Stimulated activated naive CD8-positive, alpha-beta T cell treated with anti-CD3 and anti-CD28 coated beads, Interleukin-15, amount 100 ng/mL, for 72 hours (primary cell): ENCODE measurements around the gene ANKRD33B.
"Not testable (repeated sequence)": the region's sequence is repeated elsewhere in the genome, so short reads cannot be mapped to it uniquely, and the experiment has no call there.

Experiments used
- ATAC-seq: fragments of 150-1000 bp; cut with Tn5 transposase; 2 replicates; pipeline ENCODE4 v1.10.0; 2021; ENCODE audit warnings: mild to moderate bottlenecking, moderate library complexity
- DNase-seq, 2 donors: peaks; one replicate each; pipeline ENCODE4 v3.0.0; 2021 to 2022
- H3K27ac Mint-ChIP-seq, 2 donors: one replicate each; pipeline ENCODE4 v1.8.0; 2022; ENCODE audit warnings: mild to moderate bottlenecking in 2 of 2, mixed read lengths in 2 of 2, moderate library complexity in 2 of 2
- H3K27me3 Mint-ChIP-seq: one replicate; pipeline ENCODE4 v1.8.0; 2022; ENCODE audit warnings: mixed read lengths
- H3K4me1 Mint-ChIP-seq: one replicate; pipeline ENCODE4 v1.8.0; 2022; ENCODE audit warnings: mild to moderate bottlenecking, mixed read lengths
- H3K4me3 Mint-ChIP-seq, 2 donors: one replicate each; pipeline ENCODE4 v1.8.0; 2022; ENCODE audit warnings: mild to moderate bottlenecking in 2 of 2, mixed read lengths in 2 of 2, moderate library complexity in 1 of 2
- H3K9me3 Mint-ChIP-seq, 2 donors: one replicate each; pipeline ENCODE4 v1.8.0; 2022; ENCODE audit warnings: mixed read lengths in 2 of 2

Gene ANKRD33B

DNA sequence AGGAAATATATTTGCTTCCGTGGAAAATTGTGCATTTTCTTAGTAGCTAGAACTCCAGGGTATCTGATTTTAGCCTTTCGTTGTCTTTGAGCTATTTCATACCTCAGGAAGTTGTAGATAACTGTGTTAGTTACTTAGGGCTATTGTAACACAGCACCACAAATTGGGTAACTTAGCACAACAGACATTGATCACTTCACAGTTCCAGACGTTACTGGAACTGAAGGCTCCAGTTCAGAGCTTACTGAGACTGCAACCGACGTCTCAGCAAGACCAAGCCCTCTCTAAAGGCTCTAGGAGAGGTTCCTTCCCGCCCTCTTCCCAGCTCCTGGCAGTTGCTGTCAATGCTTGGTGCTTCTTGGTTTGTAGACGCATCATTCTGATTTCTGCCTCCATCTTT lies 17.7 kb upstream of the ANKRD33B start:
- ATAC-seq (no peak), DNase-seq (no peak)
- Mint-ChIP-seq H3K9me3 (no peaks in the 10 kb centered on the region), H3K4me1 (peaks cover 5% of the 10 kb centered on the region), H3K27ac (no peak overlapping the region), H3K4me3 (no peak overlapping the region), H3K27me3 (peaks cover 3% of the 10 kb centered on the region)

DNA sequence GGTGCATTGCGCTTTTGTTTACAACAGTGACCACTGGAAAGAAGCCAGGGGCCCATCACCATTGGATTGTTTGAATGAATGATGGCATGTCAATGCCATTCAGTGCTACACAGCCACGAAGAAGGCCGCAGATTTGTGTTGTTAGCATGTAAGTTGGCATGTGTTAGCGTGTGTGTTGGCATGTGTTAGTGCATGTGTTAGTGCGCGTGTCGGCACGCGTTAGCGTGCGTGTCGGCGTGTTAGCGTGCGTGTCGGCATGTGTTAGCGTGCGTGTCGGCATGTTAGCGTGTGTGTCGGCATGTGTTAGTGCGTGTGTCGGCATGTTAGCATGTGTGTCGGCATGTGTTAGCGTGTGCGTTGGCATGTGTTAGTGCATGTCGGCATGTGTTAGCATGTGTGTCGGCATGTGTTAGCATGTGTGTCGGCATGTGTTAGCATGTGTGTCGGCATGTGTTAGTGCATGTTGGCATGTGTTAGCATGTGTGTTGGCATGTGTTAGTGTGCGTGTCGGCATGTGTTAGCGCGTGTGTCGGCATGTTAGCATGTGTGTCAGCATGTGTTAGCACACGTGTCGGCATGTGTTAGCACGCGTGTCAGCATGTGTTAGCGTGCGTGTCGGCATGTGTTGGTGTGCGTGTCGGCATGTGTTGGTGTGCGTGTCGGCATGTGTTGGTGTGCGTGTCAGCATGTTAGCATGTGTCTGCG lies 15.3 kb upstream of the ANKRD33B start:
- no peaks in the 10 kb centered on the region for H3K9me3 Mint-ChIP-seq
- no peaks in the 10 kb centered on the region for H3K27me3 Mint-ChIP-seq
- ATAC-seq (no peak), DNase-seq (no peak)
- H3K4me1 Mint-ChIP-seq, result peaks cover 17% of the 10 kb centered on the region
- H3K4me3 Mint-ChIP-seq, result no peak overlapping the region
- no peak overlapping the region for H3K27ac Mint-ChIP-seq

DNA sequence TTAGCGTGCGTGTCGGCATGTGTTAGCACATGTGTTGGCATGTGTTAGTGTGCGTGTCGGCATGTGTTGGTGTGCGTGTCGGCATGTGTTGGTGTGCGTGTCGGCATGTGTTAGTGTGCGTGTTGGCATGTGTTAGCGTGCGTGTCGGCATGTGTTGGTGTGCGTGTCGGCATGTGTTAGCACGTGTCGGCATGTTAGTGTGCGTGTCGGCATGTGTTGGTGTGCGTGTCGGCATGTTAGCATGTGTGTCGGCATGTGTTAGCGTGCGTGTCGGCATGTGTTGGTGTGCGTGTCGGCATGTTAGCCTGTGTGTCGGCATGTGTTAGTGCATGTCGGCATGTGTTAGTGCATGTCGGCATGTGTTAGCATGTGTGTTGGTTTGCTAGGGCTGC lies 14.8 kb upstream of the ANKRD33B start:
- ATAC-seq, H3K9me3 Mint-ChIP-seq, DNase-seq, H3K27ac Mint-ChIP-seq, H3K27me3 Mint-ChIP-seq, H3K4me3 Mint-ChIP-seq: not testable (repeated sequence)
- H3K4me1 Mint-ChIP-seq, result peaks cover 17% of the 10 kb centered on the region

DNA sequence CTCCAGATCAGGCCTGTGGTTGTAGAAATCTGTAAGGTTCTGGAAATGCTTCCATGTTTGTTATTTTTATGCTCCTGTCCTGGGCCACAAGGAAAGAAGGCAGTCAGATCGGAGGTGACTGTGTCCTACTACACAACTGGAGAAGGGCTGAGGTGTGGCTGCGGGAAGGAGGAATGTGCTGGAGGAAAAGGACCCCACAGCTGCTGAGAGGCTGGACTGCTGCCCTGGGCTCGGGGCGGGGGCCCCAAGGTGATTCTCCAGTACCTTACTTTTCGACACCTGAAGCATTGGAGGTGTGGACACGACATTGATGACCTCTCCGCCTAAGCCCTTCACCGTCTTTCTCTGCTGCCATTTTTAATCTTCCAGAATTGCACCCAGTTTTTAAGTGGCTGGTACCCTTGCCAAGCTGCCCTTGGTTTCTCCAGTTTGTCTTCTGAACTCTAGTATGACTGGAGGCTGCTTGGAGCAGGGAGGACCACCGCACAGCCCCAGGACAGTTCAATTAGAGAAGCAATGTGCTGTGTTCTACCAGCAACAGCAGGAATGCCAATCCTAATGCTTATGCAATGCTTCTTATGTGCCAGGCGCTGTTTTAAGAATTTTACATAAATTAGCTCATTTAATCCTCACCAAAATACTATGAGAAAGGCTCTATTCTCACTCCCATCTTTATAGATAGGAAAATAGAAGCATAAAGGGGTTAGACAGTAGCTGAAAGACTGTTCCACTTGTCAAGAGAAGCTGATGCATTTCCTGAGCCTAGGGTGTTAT lies 13.5 kb upstream of the ANKRD33B start:
- H3K4me1 Mint-ChIP-seq, result peaks cover 17% of the 10 kb centered on the region
- no peak for DNase-seq
- no peak for ATAC-seq
- H3K27ac Mint-ChIP-seq, result no peak overlapping the region
- H3K27me3 Mint-ChIP-seq, result peaks cover 4% of the 10 kb centered on the region
- H3K4me3 Mint-ChIP-seq, result no peak overlapping the region
- no peaks in the 10 kb centered on the region for H3K9me3 Mint-ChIP-seq

DNA sequence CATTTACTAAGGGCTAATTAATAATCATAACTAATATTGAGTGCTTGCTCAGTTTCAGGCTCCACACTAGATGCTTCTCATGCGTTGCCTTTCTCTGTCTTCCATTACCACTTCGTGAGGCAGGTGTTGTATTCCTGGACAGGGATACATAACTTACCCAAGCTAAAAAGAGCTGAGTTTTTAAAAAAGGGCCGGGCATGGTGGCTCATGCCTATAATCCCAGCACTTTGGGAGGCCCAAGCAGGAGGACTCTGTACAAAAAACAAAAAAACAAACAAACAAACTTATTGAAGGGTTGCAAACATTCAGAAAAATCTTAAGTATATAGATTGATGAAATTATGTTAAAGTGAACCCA lies 12.1 kb upstream of the ANKRD33B start:
- Mint-ChIP-seq H3K27ac (peak overlapping the region in 1 of 2 donors; percentile 36), H3K9me3 (no peaks in the 10 kb centered on the region), H3K27me3 (peaks cover 18% of the 10 kb centered on the region), H3K4me1 (peaks cover 17% of the 10 kb centered on the region), H3K4me3 (no peak overlapping the region)
- DNase-seq (no peak), ATAC-seq (no peak)

DNA sequence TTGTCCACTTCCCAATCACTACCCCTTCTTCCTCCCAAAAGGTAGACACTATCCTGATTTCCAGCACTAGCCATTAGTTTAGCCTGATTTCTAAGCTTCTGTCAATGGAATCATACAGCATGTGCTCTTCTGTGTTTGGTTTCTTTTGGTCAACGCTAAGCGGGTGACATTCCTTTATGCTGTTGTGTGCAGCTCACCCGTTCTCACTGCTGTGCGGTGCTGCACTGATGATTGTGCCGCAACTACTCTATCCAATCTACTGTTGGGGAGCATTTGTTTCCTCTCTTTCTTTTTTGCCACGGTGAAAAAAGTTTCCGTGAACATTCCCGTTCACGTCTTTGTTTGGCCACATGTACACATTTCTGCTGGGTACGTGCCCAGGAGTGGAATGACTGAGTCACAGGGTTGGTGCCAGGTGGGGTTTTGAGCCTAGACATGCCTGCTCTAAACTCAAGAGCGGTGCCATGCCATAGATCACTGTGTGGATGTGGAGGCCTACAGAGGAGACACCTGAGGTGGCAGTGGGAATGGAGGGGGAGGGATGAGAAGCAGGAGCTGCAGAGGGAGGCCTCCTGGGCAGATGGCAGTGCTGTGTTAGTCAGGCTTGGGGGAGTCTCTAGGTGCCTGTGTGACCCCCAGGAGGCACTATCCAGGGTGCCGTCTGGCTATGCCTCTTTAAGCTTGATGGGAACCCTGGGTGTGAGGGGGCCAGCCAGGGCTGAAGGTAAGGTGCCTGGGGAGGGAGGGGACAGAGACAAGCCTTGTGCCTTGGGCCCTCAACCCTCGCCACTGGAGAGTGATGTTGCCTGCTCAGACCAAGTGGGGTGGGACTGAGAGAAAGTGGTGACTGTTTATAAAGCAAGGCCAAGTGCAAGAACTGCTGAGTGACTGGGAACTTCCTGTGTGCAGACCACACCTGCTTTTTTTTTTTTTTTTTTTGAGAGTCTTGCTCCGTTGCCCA lies 11.4 kb upstream of the ANKRD33B start:
- Mint-ChIP-seq H3K27ac (no peak overlapping the region), H3K4me3 (no peak overlapping the region), H3K27me3 (peaks cover 18% of the 10 kb centered on the region), H3K4me1 (peaks cover 15% of the 10 kb centered on the region), H3K9me3 (no peaks in the 10 kb centered on the region)
- DNase-seq, result no peak
- peak; percentile 35 for ATAC-seq

DNA sequence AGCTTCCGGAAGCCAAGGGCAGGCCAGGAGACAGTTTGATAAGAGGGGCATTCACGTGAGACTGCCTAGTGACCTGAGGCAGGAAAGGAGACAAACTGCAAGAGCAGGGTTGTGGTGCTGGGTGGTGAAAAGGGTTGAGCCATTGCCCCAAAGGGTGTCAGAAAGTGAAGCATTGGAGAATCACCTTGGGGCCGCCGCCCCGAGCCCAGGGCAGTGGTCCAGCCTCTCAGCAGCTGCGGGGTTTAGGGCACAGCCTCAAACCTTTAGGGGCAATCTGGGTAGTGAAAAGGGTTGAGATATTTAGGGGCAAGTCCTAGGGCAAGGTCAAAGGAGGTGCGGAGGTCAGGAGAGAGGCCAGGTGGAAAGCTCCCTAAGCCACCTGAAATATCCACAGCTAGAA lies 10.4 kb upstream of the ANKRD33B start:
- ATAC-seq (no peak), DNase-seq (no peak)
- peaks cover 18% of the 10 kb centered on the region for H3K27me3 Mint-ChIP-seq
- peaks cover 12% of the 10 kb centered on the region for H3K4me1 Mint-ChIP-seq
- H3K9me3 Mint-ChIP-seq, result no peaks in the 10 kb centered on the region
- H3K4me3 Mint-ChIP-seq, result no peak overlapping the region
- H3K27ac Mint-ChIP-seq, result no peak overlapping the region

DNA sequence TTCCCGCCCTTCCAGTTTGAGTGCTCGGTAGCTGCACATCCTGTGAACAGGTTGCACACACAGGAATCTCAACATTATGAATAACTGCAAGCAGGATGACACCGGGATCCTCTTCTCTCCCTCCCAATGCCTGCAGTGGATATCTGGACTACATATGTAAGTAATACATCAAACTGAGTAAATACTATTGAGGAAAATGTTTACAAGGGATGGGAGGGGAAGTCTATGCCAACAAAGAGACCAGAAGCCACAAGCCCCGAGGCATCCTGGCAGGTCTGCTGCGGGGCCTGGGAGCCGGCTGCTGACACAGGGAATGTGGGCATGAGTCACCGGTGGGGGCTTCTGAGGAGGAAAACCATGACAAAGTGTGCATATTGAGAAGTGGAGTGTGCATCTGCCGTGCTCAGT lies 8.6 kb upstream of the ANKRD33B start:
- H3K27ac Mint-ChIP-seq, result no peak overlapping the region
- no peaks in the 10 kb centered on the region for H3K9me3 Mint-ChIP-seq
- DNase-seq (no peak), ATAC-seq (no peak)
- peaks cover 26% of the 10 kb centered on the region for H3K27me3 Mint-ChIP-seq
- peaks cover 12% of the 10 kb centered on the region for H3K4me1 Mint-ChIP-seq
- no peak overlapping the region for H3K4me3 Mint-ChIP-seq

DNA sequence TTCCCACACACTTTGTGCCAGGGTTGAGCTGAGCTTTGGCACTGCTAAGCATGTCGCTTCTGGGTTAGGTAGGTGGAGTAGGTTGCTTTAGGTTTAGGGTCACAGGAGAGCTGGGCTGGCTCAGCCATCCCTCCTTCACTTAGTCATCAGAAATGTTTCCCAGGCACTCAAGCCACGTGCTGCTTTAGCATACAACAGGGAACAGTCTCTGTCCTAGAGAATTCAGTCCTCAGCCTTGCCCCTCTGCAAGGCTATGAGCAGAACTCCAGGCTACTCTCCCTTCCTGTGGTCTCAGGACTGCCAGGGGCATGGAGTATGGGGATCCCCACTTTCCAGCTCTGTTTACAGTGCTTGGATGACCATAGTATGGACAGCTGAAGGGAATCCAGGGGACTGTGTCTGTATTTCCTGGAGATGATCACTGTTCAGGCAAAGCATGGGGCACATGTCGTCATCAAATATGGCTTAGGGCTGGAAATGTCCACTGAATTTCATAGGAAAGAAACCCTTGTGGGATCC lies 7.5 kb upstream of the ANKRD33B start:
- peaks cover 12% of the 10 kb centered on the region for H3K4me1 Mint-ChIP-seq
- no peak for ATAC-seq
- no peak overlapping the region for H3K27ac Mint-ChIP-seq
- no peaks in the 10 kb centered on the region for H3K9me3 Mint-ChIP-seq
- H3K27me3 Mint-ChIP-seq, result peaks cover 36% of the 10 kb centered on the region
- no peak for DNase-seq
- no peak overlapping the region for H3K4me3 Mint-ChIP-seq

DNA sequence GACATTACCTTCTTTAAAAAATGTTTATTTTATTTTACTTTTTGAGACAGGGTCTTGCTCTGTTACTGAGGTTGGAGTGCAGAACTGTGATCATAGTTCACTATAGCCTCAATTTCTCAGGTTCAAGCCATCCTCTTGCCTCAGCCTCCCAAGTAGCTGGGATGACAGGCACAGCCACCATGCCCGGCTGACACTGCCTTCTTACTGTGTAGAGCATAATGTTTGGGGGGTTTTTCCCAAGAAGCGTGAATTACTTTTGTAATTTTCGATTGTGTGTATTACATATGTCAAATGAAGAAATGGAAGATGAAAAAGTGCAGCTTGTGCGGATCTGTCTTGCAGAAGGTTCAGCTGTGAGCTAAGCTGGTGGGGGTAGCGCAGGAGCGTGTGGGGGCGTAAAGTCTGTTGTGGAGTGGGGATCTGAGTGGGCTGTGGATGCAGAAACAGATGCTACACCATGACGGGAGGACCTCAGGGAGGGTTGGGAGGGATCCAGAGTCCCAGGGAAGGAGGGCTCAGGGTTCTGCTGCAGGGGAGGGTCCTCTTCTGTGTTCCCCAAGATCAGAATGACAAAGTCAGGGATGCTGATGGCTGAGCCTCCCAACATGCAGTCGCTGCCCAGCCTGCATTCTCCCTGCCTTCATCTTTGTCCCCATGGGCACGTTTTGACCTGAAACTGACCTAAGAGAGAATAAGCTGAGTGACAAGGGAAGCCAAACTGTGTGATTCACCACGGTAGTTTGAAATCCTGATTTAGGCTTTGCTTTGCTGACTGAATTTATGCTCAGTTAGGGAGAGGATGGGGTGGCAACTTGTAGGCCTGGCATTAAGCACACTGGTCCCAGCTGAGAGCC lies 6.8 kb upstream of the ANKRD33B start:
- no peak overlapping the region for H3K27ac Mint-ChIP-seq
- H3K9me3 Mint-ChIP-seq, result no peaks in the 10 kb centered on the region

DNA sequence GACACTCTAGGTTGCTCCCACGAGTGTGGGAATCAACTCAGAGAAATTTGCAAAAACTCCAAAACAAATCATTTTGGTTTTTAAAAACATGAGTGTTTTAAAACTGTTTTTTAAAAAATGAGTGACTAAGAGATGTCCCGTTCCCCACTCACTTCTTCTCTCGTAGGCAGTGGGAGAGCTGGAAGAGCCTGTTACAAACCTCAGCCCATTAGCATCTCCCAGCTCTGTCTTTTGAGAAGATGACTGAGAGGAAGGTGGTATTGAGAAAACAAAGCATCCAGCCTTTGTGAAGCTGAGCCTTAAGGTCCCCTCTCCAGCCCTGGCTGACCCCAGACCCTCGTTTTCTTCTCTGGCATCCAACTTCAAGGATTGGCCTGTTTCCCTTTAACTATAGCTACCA lies 4.7 kb upstream of the ANKRD33B start:
- Mint-ChIP-seq H3K4me1 (peaks cover 15% of the 10 kb centered on the region), H3K9me3 (no peaks in the 10 kb centered on the region), H3K27ac (no peak overlapping the region), H3K27me3 (peaks cover 39% of the 10 kb centered on the region), H3K4me3 (no peak overlapping the region)
- ATAC-seq, result no peak
- no peak for DNase-seq

More for the DNA sequence above, 6.8 kb upstream of the ANKRD33B start:
- DNase-seq (no peak), ATAC-seq (no peak)
- Mint-ChIP-seq H3K4me3 (no peak overlapping the region), H3K4me1 (peaks cover 15% of the 10 kb centered on the region), H3K27me3 (peaks cover 39% of the 10 kb centered on the region)

DNA sequence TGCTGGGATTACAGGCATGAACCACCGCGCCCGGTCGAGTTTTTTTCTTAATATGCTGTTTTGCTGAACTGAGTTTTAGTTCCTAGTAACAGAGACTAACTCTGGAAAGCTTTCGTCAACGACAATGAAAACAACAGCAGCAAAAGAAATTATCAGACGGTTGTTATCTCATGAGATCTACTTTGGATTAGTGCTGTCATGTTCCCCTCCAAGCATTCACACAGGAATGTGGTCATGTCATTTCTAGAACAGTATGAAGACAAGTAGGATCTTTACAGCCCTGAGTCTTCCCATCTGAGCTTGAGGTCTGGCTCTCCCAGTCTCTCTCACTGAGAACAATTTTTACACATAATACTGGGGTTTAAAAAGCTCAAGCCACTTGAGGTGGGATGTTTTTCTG lies 4.0 kb upstream of the ANKRD33B start:
- no peak overlapping the region for H3K4me3 Mint-ChIP-seq
- no peak for ATAC-seq
- peaks cover 39% of the 10 kb centered on the region for H3K27me3 Mint-ChIP-seq

DNA sequence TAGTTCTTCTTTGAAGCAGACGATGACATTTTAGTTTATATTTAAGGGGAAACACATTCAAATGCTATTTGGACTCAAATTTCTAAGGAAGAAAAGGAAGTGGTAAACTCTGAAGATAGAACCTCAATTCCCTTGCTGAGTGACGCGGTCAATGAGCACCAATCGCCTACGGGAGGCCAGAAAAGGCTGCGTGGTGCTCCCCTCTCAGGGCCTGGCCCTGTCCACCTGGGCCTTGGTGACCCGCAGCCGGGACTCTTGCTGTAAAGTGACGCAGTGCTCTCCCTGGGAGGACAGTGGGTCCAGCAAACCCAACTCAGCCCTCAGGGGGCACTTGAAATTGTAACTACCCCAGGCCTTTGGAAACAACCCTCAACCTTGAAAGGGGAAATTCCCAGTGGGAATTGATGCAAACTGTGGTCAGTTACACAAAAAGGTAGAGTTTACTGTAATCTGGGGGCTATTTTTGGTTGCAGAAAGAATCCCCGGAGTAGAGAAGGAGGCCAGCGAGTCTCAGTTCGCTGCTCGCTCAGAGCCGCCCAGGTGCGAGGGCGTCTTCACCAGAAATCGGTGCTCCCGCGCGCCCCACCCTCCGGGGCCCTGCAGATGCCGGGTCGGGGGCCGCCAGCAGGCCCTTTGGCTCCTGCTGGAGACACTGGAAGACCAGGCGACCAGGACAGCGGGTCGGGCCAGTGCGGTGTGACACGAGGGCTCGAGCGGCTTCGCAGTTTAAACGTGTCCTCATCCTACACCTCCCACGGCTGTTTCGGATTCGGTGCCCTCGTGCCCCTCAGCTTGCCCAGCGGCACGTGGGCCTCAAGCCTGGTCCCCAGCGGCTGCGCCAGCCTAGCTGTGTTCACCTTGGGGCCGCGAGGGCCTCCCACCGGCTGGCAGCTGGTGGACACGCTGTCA lies 1.4 kb upstream of the ANKRD33B start:
- Mint-ChIP-seq H3K27ac (no peak overlapping the region), H3K4me1 (peaks cover 41% of the 10 kb centered on the region), H3K4me3 (peak overlapping the region; percentile 24 to 73), H3K9me3 (no peaks in the 10 kb centered on the region), H3K27me3 (peaks cover 30% of the 10 kb centered on the region)
- ATAC-seq (peak; percentile 5), DNase-seq (peak in 1 of 2 donors; percentile 41)

More for the DNA sequence above, 4.0 kb upstream of the ANKRD33B start:
- DNase-seq, result no peak
- Mint-ChIP-seq H3K9me3 (no peaks in the 10 kb centered on the region), H3K27ac (no peak overlapping the region), H3K4me1 (peaks cover 15% of the 10 kb centered on the region)
